Keratinocyte (primary cell): ENCODE results near the gene SMCHD1. TPM values are rescaled to one million over a fixed set of nuclear protein-coding genes. Genes with fewer than 3 reads are reported as not detected.

Experiments used
- DNase-seq: peaks from one replicate; pipeline ENCODE4 v3.0.0-alpha.2; 2011; ENCODE audit warnings: low read depth, missing footprints, low spot score
- FAIRE-seq: peaks from 2 replicates; lab custom pipeline; 2011; peaks lifted over from hg19 to GRCh38; lab: Jason Lieb, UNC
- H2AFZ ChIP-seq: 2 replicates; pipeline ENCODE4 v1.6.0; 2012; ENCODE audit warnings: low read length, control low read depth, inconsistent platforms; ENCODE audit not compliant: control insufficient read depth
- H3K27ac ChIP-seq: 2 replicates; pipeline ENCODE4 v1.5.1; 2011; ENCODE audit warnings: low read length; ENCODE audit not compliant: control insufficient read depth, insufficient read depth
- H3K27me3 ChIP-seq: 3 replicates; pipeline ENCODE4 v1.6.0; 2011; ENCODE audit warnings: low read length; ENCODE audit not compliant: control insufficient read depth, insufficient read depth; ENCODE audit errors: extremely low read depth
- H3K36me3 ChIP-seq, 2 experiments: 2 replicates in 1 of 2; 3 replicates in 1 of 2; pipeline ENCODE4 v1.5.1; 2011; ENCODE audit warnings: low read length in 2 of 2, mild to moderate bottlenecking in 1 of 2; ENCODE audit not compliant: control insufficient read depth in 2 of 2, insufficient read depth in 2 of 2; ENCODE audit errors: extremely low read depth in 1 of 2
- H3K4me1 ChIP-seq: 3 replicates; pipeline ENCODE4 v1.5.1; 2011; ENCODE audit warnings: low read length; ENCODE audit not compliant: control insufficient read depth, insufficient read depth; ENCODE audit errors: extremely low read depth
- H3K4me2 ChIP-seq: 3 replicates; pipeline ENCODE4 v1.6.0; 2011; ENCODE audit warnings: low read depth, low read length; ENCODE audit not compliant: control insufficient read depth, insufficient read depth; ENCODE audit errors: extremely low read depth
- H3K4me3 ChIP-seq, 3 experiments: fragments of 200-600 bp in 1 of 3; sonication (generic) in 1 of 3; 2 replicates in 2 of 3; 3 replicates in 1 of 3; pipeline ENCODE4 v1.5.1; 2011 to 2016; ENCODE audit warnings: low read length in 3 of 3, mild to moderate bottlenecking in 3 of 3, control low read depth in 2 of 3, inconsistent platforms in 1 of 3, low read depth in 1 of 3, mixed read lengths in 1 of 3, mixed run types in 1 of 3, moderate library complexity in 1 of 3; ENCODE audit not compliant: control insufficient read depth in 2 of 3, insufficient read depth in 2 of 3; ENCODE audit errors: extremely low read depth in 1 of 3
- H3K79me2 ChIP-seq: 2 replicates; pipeline ENCODE4 v1.6.0; 2012; ENCODE audit warnings: low read length; ENCODE audit not compliant: control insufficient read depth, insufficient read depth
- H3K9ac ChIP-seq: 3 replicates; pipeline ENCODE4 v1.6.0; 2011; ENCODE audit warnings: low read length; ENCODE audit not compliant: control insufficient read depth, insufficient read depth; ENCODE audit errors: extremely low read depth
- H3K9me1 ChIP-seq: 3 replicates; pipeline ENCODE4 v1.6.0; 2011; ENCODE audit warnings: low read length; ENCODE audit not compliant: control insufficient read depth, insufficient read depth; ENCODE audit errors: extremely low read depth
- H3K9me3 ChIP-seq: 2 replicates; pipeline ENCODE4 v1.5.1; 2012; ENCODE audit warnings: low read depth, low read length; ENCODE audit not compliant: control insufficient read depth
- H4K20me1 ChIP-seq: 3 replicates; pipeline ENCODE4 v1.6.0; 2011; ENCODE audit warnings: low read length; ENCODE audit not compliant: control insufficient read depth, insufficient read depth; ENCODE audit errors: extremely low read depth
- EZH2 ChIP-seq: IDR thresholded peaks from one replicate; pipeline ENCODE4 v1.6.1; 2012; ENCODE audit warnings: inconsistent platforms, mild to moderate bottlenecking, low read length, moderate library complexity
- dilution Hi-C: fragments of 300-500 bp; cut with MboI; formaldehyde crosslinking; loops from one replicate; pipeline ENCODE4 v1.7.0; 2020; ENCODE audit warnings: low sequenced_read_pairs; ENCODE audit not compliant: extremely low pct_ligation_motif_present
- polyA minus RNA-seq, 3 experiments: library from RNA; depleted of rRNA, polyadenylated mRNA; stranded (reverse); fragments of >200 nt; gene quantifications; 1 replicate in 1 of 3; 2 replicates in 1 of 3; 3 replicates in 1 of 3; pipeline ENCODE4 v1.2.3, GENCODE V29; 2011
- polyA plus RNA-seq, 5 experiments: library from polyadenylated mRNA; depleted of rRNA in 3 of 5; stranded (reverse) in 3 of 5; stranded (forward) in 1 of 5; unstranded in 1 of 5; fragments of >200 nt; gene quantifications; 1 replicate in 1 of 5; 2 replicates in 3 of 5; 3 replicates in 1 of 5; pipeline versions ENCODE4 v1.2.1 to v1.2.3, GENCODE V29; 2011 to 2012; ENCODE audit warnings: missing spikeins in 2 of 5, low read depth in 1 of 5, low replicate concordance in 1 of 5
- TF ChIP-seq, protein P1 (sequence below), 3 experiments: IDR thresholded peaks in 1 of 3; conservative IDR thresholded peaks in 1 of 3; optimal IDR thresholded peaks in 1 of 3; 2 replicates in 2 of 3; 3 replicates in 1 of 3; pipeline versions ENCODE3 to v1.5.1; 2011; ENCODE audit warnings: low read length in 3 of 3, mild to moderate bottlenecking in 3 of 3, moderate library complexity in 2 of 3, control low read depth in 1 of 3, inconsistent platforms in 1 of 3; ENCODE audit not compliant: insufficient read depth in 2 of 3; ENCODE audit errors: extremely low read depth in 1 of 3

Gene SMCHD1
- polyA plus RNA-seq (8.7 to 18.5 TPM (median 12.1 TPM) in 3 replicates), polyA minus RNA-seq (7.7 to 49.1 TPM (median 18.8 TPM) in 3 replicates)
- polyA plus RNA-seq (2011; ENCODE audit: low read depth), result 80.5 TPM
- 5.5 and 11.6 TPM in 2 replicates for polyA plus RNA-seq (2011; cell fraction: cytosol; rRNA removed)
- 17.9 and 26.2 TPM in 2 replicates for polyA plus RNA-seq (2011; cell fraction: nucleus; rRNA removed)
- 11.5 and 13.2 TPM in 2 replicates for polyA plus RNA-seq (2012; ENCODE audit: low replicate concordance)
- 15.7 TPM for polyA minus RNA-seq (2011; cell fraction: cytosol; rRNA and poly(A)+ RNA removed)
- 47.4 and 66.6 TPM in 2 replicates for polyA minus RNA-seq (2011; cell fraction: nucleus; rRNA and poly(A)+ RNA removed)

DNA sequence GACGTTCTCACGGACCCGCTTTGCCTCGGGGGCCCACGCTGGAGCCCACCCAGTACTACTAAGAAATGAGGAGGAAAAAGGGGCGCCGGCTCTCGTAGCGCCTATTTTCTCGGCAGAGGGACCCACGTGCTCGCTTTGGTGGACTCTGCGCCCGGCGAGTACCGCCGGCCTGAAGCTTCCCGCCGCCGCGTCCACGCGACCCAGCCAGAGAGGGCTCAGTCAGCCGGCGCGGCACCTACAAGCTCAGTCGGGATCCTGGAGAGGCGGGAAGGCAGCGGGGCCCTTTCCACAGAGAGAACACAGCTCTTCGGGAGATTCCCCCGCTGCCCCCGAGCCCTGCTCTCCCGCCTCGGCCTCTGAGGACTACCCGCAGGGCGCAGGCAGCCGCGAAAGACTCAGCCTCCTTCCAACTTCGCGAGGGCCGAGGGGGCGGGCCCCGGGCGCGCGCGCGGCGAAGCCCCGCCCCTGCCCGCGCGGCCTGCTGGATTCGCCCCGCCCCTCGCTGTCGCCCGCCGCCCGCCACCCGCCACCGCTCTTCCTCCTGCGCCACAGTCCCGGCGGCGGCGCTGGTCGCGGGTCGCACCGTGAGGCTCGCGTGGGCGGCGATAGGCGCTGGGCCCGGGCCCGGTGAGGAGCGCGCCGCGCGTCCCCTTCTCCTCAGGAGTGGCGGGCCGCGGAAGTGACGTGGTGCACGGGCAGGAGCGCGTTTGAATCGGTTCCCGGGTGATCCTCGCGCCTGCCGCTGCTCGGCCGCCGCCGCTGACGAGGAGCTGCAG is at the start of gene SMCHD1:
SMCHD1 (plus strand) TSS at position 549 of the 776 bp plus-strand sequence. CDS start 350 bp downstream, outside the sequence.
- DNase-seq (no peak), FAIRE-seq (no peak)
- Histone ChIP-seq H3K27ac (peak within 1 kb of the TSS; percentile 83), H3K4me3 (peak within 1 kb of the TSS; percentile 76 to 93 (median 92)), H3K36me3 (no peaks in the 10 kb centered on the region), H3K27me3 (no peaks in the 10 kb centered on the region), H3K9me3 (no peaks in the 10 kb centered on the region), H3K9me1 (no peaks in the 10 kb centered on the region), H3K4me2 (peak within 1 kb of the TSS; percentile 96), H3K9ac (peak within 1 kb of the TSS; percentile 92), H3K4me1 (peaks cover 19% of the 10 kb centered on the region), H3K79me2 (peaks cover 44% of the 10 kb centered on the region), H4K20me1 (peaks cover 3% of the 10 kb centered on the region), H2AFZ (peak within 1 kb of the TSS; percentile 89)
- dilution Hi-C loops, result no loop called here
- TF ChIP-seq EZH2, result no peak
- TF ChIP-seq, protein P1, sequence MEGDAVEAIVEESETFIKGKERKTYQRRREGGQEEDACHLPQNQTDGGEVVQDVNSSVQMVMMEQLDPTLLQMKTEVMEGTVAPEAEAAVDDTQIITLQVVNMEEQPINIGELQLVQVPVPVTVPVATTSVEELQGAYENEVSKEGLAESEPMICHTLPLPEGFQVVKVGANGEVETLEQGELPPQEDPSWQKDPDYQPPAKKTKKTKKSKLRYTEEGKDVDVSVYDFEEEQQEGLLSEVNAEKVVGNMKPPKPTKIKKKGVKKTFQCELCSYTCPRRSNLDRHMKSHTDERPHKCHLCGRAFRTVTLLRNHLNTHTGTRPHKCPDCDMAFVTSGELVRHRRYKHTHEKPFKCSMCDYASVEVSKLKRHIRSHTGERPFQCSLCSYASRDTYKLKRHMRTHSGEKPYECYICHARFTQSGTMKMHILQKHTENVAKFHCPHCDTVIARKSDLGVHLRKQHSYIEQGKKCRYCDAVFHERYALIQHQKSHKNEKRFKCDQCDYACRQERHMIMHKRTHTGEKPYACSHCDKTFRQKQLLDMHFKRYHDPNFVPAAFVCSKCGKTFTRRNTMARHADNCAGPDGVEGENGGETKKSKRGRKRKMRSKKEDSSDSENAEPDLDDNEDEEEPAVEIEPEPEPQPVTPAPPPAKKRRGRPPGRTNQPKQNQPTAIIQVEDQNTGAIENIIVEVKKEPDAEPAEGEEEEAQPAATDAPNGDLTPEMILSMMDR (optimal IDR thresholded peaks at IDR 0.05 in 1 of 3, IDR thresholded peaks at IDR 0.05 in 1 of 3, conservative IDR thresholded peaks at IDR 0.05 in 1 of 3; ENCODE audit: extremely low read depth in 1 of 3, insufficient read depth in 2 of 3, low read length in 3 of 3), result no peak

DNA sequence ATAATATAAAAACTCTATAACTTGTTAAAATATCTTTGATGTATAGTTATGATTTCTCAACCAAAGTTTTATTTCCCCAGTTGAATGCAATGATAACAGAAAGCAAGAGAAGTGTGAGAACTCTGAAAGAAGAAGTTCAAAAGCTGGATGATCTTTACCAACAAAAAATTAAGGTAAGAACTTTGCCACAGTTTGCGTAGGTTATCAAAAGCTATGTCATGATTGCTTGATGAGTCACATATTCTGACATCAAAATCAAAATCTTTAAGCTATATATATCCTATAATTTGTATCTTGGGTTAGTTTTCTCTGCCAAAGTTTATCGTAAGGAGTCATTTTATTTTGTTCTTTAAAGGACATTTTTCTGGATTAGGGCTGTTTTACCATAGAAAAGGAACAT is 49.2 kb upstream of the SMCHD1 start:
- DNase-seq (no peak), FAIRE-seq (no peak)
- no peak overlapping the region for H3K4me3 ChIP-seq
- no peak overlapping the region for H3K4me2 ChIP-seq
- no peak overlapping the region for H3K9ac ChIP-seq
- no peaks in the 10 kb centered on the region for H3K36me3 ChIP-seq
- H4K20me1 ChIP-seq, result no peaks in the 10 kb centered on the region
- no peak overlapping the region for H2AFZ ChIP-seq
- H3K9me3 ChIP-seq, result no peaks in the 10 kb centered on the region
- H3K9me1 ChIP-seq, result no peaks in the 10 kb centered on the region
- dilution Hi-C loops, result no loop called here
- H3K27me3 ChIP-seq, result no peaks in the 10 kb centered on the region
- H3K27ac ChIP-seq, result no peak overlapping the region
- H3K4me1 ChIP-seq, result no peaks in the 10 kb centered on the region
- no peaks in the 10 kb centered on the region for H3K79me2 ChIP-seq
- TF ChIP-seq EZH2, result no peak
- TF ChIP-seq, protein P1 (optimal IDR thresholded peaks at IDR 0.05 in 1 of 3, IDR thresholded peaks at IDR 0.05 in 1 of 3, conservative IDR thresholded peaks at IDR 0.05 in 1 of 3; ENCODE audit: extremely low read depth in 1 of 3, insufficient read depth in 2 of 3, low read length in 3 of 3), result no peak
